GM18873 (cell line): ENCODE measurements around the gene SPRY1.

ENCODE experiments used
- ATAC-seq: cut with Tn5 transposase; IDR thresholded peaks from one replicate; pipeline ENCODE4 v1.9.1; 2021; ENCODE audit warnings: mild to moderate bottlenecking, moderate library complexity, moderate number of reproducible peaks; ENCODE audit not compliant: unreplicated experiment, low FRiP score

The SPRY1 gene, protein sequence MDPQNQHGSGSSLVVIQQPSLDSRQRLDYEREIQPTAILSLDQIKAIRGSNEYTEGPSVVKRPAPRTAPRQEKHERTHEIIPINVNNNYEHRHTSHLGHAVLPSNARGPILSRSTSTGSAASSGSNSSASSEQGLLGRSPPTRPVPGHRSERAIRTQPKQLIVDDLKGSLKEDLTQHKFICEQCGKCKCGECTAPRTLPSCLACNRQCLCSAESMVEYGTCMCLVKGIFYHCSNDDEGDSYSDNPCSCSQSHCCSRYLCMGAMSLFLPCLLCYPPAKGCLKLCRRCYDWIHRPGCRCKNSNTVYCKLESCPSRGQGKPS

DNA sequence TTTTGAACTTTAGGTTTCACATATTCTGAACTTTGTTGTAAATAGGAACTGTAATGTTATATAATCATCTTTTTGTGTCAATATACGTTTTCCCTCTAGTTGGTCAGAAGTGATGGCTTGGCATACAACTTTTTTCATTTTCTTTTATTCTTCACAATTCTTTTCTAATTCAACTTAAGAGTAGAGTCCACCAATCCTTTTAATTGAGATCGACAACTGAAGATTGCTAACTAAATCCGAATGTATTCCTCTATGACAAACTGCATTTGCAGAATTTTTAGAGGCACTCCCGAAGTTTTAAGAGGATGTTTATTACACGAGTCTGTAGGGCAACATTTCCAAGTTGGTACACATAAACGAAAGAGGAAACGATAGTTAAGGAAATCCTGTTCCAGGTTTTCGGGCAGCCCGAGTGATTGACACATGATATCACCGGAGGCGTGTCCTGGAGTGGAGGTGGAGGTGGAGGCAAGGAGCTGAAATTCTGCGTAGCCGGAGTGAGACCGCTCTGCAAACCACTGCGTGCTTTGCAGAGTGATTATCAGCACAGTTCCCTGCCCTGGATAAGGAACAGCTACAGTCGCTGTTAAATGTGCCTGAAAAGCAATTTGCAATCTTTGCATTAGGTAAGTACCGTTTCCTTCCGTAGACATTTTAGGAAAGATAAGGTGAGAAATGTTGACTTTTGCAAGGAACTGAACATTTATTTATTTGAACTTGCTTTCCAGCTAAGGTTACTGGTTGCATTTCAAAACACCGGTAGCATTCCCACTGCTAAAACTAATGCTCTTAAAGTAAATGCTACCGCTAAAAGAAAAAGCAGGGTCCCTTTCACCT, at the start of gene SPRY1:
TSS of gene SPRY1 (plus strand) at position 489 of the 837 bp plus-strand sequence. CDS start 4,797 bp downstream, outside the sequence.
- ATAC-seq, result peak; percentile 42

DNA sequence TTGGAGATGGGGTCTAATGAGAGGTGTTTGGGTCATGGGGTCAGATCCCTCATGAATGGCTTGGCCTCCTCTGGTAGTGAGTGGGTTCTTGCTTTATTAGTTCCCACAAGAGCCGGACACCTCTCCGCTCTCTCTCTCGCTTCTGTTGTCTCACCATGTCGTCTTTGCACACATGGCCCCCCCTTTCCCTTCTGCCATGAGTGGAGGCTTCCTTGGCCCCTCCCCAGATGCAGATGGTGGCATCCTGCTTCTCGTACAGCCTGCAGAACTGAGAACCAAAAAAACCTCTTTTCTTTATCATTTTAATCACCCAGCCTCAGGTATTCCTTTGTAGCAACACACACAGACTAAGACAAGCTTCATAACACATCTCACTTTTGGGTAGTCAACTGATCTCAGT, 49.6 kb upstream of the SPRY1 start:
- ATAC-seq, result no peak

DNA sequence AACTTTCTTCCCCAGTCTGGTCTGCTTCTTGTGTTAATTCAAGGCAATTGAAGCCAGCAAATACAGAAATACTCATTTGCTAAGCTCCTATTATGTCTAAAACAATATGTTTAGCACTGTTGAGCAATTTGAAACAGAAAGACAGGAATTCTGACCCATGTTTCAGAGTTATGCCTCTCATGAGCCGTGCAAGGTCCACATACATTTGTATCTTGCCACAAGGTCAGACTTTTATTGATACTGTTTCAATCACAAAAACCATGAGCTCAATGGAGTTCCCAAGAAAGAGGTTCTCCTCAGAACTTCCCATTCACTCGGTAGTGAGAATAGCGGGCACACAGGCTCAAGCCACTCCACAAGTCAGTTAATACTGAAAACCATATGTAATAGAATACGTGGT, 47.6 kb upstream of the SPRY1 start:
- no peak for ATAC-seq

DNA sequence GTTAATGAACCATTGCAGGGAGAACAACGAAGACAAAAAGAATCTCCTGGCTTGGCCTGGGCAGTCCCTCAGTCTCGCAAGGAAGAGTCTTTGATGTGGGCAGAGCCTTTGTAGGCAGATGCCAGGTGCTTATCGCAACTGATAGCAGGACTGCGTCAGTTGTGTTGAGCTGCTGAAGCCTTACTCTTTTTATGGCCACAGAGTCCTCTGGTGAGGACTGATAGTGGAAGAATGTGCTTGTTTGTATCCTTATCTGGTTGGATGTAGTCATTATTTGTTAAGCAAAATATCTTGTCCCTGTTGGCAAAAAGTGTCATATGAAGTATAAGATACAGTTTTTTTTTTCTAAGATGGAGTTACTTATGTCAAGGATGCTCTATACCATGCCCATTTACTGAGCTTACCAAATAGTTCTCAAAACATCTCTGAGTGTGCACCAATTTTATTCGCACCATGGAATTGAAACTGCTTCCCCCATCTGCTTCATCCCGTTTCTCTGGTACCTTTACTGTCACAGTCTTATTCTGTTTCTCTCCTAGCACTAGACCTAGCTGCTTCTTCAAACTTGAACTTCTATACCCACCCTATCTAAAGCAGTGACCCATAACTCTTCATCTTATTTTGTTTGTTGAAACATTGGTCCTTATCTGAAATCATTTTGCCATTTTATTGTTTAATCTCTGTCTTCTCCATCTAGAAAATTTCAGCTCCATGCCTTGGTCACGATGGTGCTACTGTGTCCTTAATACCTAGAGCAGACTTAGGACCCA, 47.0 kb upstream of the SPRY1 start:
- no peak for ATAC-seq

DNA sequence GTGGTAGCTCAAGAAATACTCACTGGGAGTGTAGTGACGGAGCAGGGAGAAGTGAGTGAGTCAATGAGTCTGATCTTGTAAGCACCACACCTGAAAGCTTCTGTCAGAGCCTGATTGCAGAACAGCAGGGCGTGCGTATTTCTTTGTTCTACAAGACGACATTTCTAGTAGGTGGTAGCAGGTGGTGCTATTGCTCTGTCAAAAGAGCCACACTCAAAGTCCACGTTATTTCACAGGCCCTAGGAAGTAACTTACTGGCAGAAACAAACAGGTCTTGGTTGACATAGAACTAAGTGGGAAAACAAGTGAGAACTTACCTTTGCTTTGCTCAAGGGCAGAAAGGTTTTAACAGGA, 46.4 kb upstream of the SPRY1 start:
- ATAC-seq, result no peak

DNA sequence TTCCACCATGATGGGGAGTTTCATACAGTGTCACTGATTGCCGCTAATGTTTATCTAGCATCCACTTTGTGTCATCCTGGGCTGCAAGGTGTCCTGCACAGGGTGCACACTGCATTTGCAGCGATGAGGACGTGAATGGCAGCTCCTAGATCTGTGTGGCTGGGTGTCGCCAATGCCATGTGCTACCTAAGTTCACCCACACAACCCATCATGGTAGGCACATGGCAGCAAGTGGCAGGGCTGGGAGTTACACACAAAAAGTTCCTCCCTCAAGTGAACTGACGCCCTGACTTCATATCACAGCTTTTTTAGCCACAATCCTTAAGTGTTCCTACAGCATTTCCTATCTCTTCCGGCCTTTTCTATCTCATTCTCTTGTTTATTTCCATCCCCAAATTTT, 45.9 kb upstream of the SPRY1 start:
- no peak for ATAC-seq

DNA sequence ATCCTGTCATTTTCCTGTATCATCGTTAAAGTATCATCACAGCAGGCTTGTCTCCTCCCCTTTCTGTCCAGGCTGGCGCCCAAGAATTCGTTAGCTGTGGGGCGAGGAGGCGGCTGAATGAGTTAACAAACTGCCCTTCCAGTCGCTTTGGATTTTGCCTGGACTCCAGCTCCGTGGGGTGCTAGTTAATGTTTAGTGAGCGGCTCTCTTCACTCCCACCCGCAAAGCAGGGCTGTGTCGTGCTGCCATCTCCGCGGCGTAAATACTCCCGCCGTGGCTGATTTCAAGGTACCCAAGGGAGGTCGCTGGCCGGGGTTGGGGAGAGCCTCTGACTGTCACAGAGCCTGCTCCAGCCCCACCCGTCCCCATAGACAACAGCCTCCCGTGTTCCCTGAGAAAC, 44.9 kb upstream of the SPRY1 start:
- ATAC-seq, result no peak

DNA sequence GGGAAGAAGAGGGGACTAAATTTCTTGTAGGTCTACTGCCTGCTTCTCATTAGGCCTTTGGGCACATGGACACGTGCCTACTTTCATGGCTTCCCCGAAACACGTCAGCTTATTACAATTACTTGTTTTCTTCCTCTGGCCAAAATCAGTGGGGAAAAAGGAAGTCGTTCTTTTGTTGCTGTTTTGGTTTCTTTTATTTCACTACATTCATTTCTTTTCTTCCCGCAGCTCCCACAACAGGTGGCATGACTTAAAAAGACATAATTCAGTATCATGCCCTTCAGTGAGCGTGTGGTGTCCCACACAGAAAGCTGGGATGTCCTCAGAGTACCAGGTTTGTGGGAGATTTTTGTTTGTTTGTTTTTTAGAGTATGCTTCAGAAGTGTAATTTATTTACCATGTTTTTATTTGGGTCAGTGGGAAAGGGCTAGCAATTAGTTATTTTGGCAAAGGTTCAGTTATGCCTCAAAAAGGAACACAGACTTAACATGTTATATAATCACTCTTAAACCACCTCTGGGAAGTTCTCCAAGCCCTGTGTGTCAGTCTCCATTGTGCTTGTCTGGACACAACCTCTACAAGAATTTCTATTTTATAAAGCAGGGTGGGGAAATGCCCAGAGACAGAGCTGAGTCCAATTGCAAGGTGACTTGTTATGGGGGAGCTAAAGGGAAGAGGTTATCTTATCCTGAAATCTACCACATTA, 44.2 kb upstream of the SPRY1 start:
- no peak for ATAC-seq

DNA sequence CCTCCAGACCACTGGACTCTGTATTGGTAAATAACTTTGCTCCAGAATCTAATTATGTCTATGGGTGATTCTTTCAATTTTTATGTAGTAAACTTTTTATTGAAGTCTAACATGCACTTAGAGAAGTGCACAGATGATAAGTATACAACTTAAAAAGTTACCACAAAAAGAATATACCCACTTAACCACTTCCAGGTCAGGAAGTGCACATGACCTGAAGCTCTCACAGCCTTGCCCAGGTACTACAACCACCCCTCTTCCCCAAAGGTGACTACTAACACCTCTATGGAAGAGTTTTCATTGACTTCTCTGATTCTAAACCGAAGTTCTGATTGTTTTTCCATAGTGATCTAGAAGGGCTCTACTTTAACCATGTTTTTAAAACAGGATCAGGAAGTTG, 43.6 kb upstream of the SPRY1 start:
- no peak for ATAC-seq

DNA sequence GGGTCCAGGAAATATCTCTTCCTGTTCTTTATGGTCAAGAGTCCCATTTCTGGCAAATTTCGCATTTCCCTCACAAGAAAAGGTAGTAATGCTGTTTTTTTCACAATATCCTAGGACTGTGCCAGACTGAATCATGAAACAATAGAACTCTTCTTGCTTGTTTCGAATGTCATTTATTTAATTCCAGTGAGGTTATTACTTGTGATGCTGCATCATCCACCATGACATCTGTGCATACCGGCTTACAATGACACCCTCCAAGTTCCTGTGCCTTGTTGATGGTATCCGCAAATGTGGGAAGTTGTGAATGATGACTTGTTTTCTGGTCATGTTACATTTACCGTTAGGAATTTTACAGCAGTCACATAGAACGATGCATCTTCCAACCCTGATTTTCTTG, 42.9 kb upstream of the SPRY1 start:
- no peak for ATAC-seq

DNA sequence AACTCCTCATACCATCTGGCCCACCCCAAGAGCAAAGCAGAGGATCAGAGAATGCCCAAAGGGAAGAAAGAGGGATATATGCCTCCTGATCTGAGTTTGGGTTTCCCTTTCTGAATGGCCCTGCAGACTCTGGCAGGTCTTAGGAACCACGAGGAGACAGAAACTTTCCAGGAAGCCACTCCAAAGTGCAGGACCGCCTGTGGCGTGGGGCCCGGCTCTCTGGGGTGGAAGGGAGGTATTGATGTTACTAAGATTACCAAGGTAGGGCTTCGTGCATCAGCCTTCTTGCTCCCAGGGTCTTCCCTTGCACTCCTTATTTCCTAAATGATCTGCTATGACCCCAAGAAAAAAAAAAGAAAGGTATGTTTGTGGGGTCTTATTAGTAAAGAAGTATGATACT, 41.9 kb upstream of the SPRY1 start:
- no peak for ATAC-seq

DNA sequence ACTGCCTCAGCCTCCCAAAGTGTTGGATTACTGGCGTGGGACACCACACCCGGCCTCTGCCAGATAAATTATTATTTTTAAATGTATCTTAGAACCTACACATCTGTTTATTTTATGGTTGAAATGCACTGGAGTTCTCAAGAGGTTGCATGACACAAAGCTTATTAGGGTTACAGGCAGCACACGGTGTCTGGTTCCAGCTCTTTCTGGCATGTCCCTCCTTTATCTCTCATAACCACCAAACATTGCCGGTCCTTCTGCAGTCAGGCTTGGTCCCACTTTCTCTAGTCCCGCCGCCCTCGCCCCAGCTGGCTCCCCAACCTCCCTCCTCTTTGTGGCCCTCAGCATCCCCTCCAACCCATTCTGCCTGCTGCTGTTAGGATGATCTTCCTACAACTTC, 39.7 kb upstream of the SPRY1 start:
- ATAC-seq, result no peak

DNA sequence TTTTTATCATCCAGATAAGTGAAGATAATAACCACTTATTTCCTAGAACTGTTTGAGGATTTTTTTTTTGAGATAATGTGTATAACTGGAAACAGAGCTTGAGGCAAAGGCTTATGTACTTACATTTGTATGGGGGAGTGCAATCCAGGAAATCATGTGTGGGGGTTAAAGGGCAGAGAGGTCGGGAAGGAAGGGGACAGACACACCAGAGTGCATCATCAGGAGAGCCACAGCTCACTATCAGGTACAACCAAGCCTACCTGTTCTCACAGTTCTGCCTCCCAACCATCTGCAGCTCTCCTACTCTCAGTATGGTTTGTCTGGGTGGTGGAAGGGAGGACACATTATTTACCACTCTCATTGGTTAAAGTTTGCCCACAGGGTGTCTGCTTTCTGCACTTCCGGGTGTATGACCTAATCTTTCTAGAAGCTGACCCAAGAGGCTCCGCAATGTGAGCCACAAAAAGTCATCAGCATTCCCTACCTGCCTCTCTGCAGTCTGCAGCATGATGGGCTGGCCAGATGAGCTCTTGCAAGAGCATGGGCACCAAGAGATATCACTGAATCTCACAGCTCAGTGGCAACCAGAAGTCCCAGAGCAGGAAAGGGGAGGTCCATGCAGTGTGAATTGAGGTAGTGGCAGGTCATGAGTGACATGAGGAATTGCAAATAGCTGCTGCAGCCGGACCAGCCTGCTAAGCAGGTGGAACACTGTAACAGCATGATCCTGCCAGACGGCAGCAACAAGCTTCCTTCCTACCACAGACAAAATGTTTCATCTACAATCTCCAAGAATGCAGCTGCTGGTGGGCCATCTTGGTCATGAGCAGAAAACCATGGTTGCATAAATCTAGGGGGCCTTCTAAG, 36.9 kb upstream of the SPRY1 start:
- ATAC-seq, result no peak

DNA sequence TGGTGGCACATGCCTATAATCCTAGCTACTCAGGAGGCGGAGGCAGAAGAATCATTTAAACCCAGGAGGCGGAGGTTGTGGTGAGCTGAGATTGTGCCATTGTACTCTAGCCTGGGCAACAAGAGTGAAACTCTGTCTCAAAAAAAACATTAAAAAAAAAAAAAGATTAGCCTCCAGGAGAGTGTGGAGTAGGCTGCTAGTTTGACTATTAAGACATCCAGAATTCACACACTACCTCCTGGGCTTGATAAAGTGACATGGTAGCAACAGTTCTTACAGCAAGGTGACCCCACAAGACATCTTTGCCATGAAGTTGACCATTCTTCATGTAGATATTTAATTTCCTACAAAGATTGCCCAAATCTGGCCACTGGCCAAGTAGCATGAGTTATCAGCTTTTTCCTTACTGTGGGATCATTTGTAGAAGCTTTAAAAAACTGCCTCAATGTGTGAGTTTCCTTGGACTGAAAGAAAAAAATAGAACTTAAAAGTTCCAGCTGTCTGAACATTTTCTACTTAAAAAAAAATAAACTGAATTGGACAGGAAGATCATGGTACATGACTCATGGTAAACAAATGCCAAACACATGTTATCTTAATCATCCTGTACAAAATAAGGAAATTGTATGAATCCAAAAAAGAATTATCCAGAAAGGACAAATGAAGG, 35.3 kb upstream of the SPRY1 start:
- ATAC-seq, result no peak

DNA sequence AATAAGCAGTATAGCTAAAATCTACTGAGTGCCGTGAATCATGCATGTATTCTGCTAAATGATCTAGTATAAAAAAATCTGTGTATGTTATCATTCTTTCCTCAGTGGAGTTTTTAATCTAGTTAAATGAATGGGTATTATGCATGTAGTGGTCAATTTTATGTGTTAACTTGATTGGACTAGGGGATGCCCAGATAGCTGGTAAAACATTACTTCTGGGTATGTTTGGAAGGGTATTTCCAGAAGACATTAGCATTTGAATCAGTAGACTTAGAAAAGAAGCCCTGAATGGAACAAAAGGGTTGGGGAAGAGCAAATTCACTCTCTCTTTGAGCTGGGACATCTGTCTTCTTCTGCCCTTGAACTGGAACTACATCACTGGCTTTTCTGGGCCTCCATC, 34.5 kb upstream of the SPRY1 start:
- ATAC-seq, result no peak

DNA sequence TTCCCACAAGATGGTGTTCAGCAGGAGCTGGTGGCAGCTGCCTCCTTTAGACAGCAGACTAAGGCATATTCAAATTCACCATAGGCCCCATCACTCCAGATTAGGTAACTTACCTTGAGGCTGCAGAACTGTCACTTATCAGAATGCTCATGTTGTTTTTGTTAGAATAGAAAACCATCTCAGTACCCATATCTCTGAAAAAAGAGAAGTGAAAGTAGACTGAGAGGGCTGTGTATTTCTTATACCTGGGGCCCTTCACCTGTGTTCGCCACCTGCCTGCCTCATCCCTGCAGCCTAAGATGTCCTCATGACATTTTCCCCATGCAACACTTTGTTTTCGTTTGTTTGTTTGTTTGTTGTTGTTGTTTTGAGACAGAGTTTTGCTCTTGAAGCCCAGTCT, 32.9 kb upstream of the SPRY1 start:
- no peak for ATAC-seq

DNA sequence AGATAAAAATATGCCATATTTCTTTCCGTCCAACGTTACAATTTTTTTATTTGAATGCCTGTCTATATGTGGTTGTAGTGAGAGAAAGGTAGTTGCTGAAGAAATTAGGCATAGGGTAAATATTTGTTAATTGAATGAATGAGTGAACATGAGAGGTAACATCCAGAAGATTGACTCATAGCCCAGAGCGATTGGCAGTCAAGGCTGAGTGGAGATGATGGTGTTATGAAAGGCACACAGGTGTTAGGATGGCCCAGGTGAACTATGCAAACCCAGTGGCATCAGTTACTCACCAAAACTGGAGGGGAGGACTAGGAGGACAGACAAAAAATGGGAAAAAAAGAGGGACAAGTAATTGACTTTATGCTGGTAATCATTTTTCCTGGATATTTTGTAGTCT, 31.7 kb upstream of the SPRY1 start:
- ATAC-seq, result no peak

DNA sequence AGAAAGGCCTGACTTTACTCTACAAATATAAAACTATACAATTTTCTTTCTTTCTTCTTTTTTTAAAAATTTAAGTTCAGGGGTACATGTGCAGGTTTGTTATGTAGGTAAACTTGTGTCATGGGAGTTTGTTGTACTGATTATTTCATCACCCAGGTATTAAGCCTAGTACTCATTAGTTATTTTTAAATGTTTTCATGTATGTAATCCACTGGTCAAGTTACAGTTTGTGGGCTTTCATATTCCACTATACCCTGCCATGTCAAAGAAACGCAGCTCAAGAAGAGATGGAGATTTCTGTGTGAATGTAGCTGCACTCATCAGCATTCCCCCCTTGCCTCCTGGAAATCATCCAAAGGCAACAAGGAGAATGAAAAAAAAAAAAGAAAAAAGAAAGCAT, 31.2 kb upstream of the SPRY1 start:
- no peak for ATAC-seq

DNA sequence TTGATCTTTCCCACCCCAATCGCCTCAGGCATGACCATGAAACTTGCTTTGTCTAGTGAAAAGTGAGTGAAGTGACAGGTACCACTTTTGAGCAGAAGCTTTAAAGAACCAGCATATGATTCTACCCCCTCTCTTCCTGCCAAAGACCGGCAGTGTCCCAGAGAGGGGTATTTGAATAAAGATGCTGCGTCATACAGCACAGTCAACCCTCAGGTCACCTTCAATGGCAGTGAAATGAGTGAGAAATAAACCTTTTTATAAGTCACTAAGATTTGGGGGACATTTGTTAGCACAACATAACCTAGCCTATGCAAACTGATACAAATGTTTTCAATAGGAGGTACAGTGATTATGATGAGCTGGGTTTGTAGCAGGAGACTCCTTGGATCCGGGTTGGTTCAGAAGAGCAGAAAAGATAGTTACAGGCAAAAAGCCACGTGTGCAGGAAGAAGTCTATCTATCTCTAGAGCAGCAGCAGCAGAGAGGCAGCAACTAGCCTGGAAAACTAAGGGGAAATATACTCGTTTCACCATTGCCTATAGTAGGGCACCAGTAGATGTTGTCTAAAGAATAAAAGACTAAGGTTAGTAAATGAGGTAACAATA, 30.3 kb upstream of the SPRY1 start:
- no peak for ATAC-seq
